WTC11 (cell line): ENCODE results near the gene PPM1M.

Experiments used
- AFF4 ChIP-seq: sonication (generic); formaldehyde crosslinking; IDR thresholded peaks from 2 replicates; pipeline ENCODE4 v1.8.1; 2023; ENCODE audit warnings: mild to moderate bottlenecking, missing genetic modification reagents, borderline replicate concordance
- CTCF ChIP-seq: fragments of 200-600 bp; IDR thresholded peaks from 2 replicates; pipeline ENCODE4 v1.8.0; 2022; ENCODE audit warnings: antibody characterized with exemption
- HMGXB4 ChIP-seq: sonication (generic); formaldehyde crosslinking; IDR thresholded peaks from 2 replicates; pipeline ENCODE4 v1.8.1; 2023; ENCODE audit warnings: mild to moderate bottlenecking, moderate library complexity, missing genetic modification reagents
- MXD4 ChIP-seq: fragments of 250-450 bp; sonication (Bioruptor Pico); IDR thresholded peaks from 2 replicates; pipeline ENCODE4 v1.8.0; 2021; ENCODE audit warnings: mild to moderate bottlenecking, moderate library complexity, borderline replicate concordance
- TP53 ChIP-seq: sonication (generic); formaldehyde crosslinking; IDR thresholded peaks from 2 replicates; pipeline ENCODE4 v1.8.1; 2023; ENCODE audit warnings: mild to moderate bottlenecking, missing genetic modification reagents
- ZNF416 ChIP-seq: fragments of 250-450 bp; sonication (Bioruptor Pico); IDR thresholded peaks from 2 replicates; pipeline ENCODE4 v1.9.0; 2021; ENCODE audit warnings: mild to moderate bottlenecking, inconsistent platforms
- ZNF423 ChIP-seq: fragments of 250-450 bp; sonication (Bioruptor Pico); IDR thresholded peaks from 2 replicates; pipeline ENCODE4 v2.1.2; 2022; ENCODE audit warnings: mild to moderate bottlenecking, moderate library complexity

GRCh38 chr3:52281981-52282801 is 36.6 kb downstream of the PPM1M start:
- no peak for TF ChIP-seq ZNF423 (CRISPR knock-in tag)
- no peak for TF ChIP-seq TP53 (CRISPR knock-in tag)
- TF ChIP-seq CTCF, result no peak
- no peak for TF ChIP-seq AFF4 (CRISPR knock-in tag)
- TF ChIP-seq MXD4 (CRISPR knock-in tag), result no peak
- no peak for TF ChIP-seq HMGXB4
- TF ChIP-seq ZNF416 (CRISPR knock-in tag), result no peak
